ENCODE results near the gene USP47. TPM values are rescaled to one million over a fixed set of nuclear protein-coding genes. Genes with fewer than 3 reads are reported as not detected.

USP47 gene
- total RNA-seq, 2 experiments from 2014 or later, result 42.2 to 44.1 TPM

DNA sequence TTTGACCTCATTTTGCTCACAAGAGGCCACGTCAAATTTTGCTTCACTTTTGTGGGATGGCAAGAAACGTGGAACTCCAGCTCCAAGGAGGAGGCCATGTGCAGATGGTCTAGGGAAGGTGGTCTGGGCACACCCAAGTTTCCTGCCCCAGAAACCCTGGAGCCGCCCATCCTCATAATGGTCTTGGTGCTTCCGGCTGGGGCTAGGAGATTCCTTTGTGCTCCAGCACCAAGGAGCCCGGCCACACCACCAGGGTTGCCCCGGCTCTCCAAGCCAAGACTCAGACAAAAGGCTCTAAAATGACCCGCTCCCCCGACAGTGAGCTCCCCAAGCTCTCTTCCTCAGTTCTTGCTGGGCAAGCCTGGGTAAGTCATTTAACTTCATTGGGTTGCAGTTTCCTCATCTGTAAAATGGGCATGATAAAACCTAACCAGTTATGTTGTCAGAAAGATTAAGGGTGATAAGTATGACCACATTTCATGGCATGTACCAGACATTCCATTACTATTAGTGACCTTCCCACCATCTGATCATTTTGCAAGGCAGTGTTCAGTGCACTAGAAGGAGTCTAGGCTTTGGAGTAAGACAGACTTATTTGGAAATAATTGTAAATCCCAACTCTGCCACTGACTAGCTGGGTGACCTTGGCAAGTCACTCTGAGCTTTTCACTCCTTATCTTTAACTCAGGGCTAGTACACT is 143.4 kb downstream of the USP47 start:
- CTCF ChIA-PET (ENCODE audit: unreplicated experiment), result no interaction called here
- TF ChIP-seq, protein P1, sequence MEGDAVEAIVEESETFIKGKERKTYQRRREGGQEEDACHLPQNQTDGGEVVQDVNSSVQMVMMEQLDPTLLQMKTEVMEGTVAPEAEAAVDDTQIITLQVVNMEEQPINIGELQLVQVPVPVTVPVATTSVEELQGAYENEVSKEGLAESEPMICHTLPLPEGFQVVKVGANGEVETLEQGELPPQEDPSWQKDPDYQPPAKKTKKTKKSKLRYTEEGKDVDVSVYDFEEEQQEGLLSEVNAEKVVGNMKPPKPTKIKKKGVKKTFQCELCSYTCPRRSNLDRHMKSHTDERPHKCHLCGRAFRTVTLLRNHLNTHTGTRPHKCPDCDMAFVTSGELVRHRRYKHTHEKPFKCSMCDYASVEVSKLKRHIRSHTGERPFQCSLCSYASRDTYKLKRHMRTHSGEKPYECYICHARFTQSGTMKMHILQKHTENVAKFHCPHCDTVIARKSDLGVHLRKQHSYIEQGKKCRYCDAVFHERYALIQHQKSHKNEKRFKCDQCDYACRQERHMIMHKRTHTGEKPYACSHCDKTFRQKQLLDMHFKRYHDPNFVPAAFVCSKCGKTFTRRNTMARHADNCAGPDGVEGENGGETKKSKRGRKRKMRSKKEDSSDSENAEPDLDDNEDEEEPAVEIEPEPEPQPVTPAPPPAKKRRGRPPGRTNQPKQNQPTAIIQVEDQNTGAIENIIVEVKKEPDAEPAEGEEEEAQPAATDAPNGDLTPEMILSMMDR (conservative IDR thresholded peaks at IDR 0.05; ENCODE audit: low read length), result no peak
- no peak for TF ChIP-seq EZH2phosphoT487 (IDR thresholded peaks at IDR 0.05; ENCODE audit: borderline replicate concordance, low read depth, low read length)

DNA sequence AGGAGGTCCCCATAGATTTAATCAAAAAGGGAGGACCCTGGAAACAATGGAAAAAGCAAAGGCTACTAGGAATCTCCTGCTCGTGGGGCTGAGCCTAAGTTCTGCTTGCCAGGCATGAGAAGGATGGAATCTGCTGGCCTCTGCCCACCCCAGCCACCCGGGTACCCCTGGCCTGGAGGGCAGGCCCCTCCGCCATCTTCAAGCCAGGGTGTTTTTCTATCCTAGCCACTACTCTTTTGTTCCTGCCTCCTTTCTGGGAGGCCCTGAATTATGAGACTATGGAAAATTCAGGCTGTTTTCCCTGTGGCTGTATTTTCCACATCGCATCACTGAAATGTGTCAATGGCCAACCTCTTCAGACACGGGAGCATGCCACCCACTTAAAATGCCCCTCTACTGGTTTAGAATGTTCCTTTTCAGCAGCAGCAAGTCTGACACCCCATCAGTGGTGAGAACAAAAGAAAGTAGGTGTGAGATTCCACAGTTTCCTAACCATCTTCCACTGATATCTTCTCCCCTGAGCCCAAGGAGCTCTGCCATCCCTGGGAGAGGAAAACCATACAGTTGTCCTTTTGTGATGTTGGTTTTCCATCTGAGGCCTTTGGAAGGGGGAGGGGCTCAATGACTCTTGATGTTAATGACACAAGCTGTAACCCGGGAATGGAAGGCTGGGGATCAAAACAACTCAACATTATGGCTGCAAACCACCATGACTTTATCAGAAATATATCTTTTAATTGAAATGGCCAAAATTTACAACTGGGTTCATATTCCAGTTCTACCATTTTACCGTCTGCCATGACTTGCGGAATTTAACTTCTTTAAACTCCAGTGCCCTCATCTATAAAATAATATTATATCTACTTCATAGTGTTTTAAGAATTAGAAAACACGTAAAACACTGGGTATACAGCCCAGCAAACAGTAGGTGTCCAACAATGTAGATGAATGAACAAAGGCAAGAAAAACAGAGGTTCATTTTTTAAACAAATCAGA is 144.5 kb downstream of the USP47 start:
- Histone ChIP-seq H3K9me3 (ENCODE audit: low read length) (no peaks in the 10 kb centered on the region), H3K9me2 (ENCODE audit: insufficient read depth, low read length) (no peaks in the 10 kb centered on the region), H3K4me2 (ENCODE audit: low read length) (no peak overlapping the region), H3K36me3 (ENCODE audit: insufficient read depth, low read length) (no peaks in the 10 kb centered on the region), H3K27ac (ENCODE audit: low read depth, low read length, poor library complexity, severe bottlenecking) (no peak overlapping the region), H3K79me2 (ENCODE audit: insufficient read depth, low read depth, low read length) (no peaks in the 10 kb centered on the region), H3K4me1 (ENCODE audit: insufficient read depth, low read length, poor library complexity, severe bottlenecking) (no peaks in the 10 kb centered on the region), H2AFZ (ENCODE audit: low read length) (no peak overlapping the region), H3K4me3 (ENCODE audit: low read depth, low read length, poor library complexity, severe bottlenecking) (no peak overlapping the region), H4K20me1 (ENCODE audit: insufficient read depth, low read length) (no peaks in the 10 kb centered on the region)
- intact Hi-C loops (cut with micrococcal nuclease; ENCODE audit: unreplicated experiment), result no loop called here
- DNase-seq (ENCODE audit: low spot score), result no peak
- POLR2A ChIA-PET, result no interaction called here
- no TSS peak for BruUV-seq (replicated peaks)
- CTCF ChIA-PET (ENCODE audit: unreplicated experiment), result no interaction called here
- no peak for TF ChIP-seq EZH2phosphoT487 (IDR thresholded peaks at IDR 0.05; ENCODE audit: borderline replicate concordance, low read depth, low read length)
- TF ChIP-seq, protein P1 (conservative IDR thresholded peaks at IDR 0.05; ENCODE audit: low read length), result no peak

More for the DNA sequence above, 143.4 kb downstream of the USP47 start:
- Histone ChIP-seq H3K9me3 (ENCODE audit: low read length) (no peaks in the 10 kb centered on the region), H3K4me1 (ENCODE audit: insufficient read depth, low read length, poor library complexity, severe bottlenecking) (no peaks in the 10 kb centered on the region), H2AFZ (ENCODE audit: low read length) (no peak overlapping the region), H3K4me2 (ENCODE audit: low read length) (no peak overlapping the region), H3K79me2 (ENCODE audit: insufficient read depth, low read depth, low read length) (no peaks in the 10 kb centered on the region), H3K36me3 (ENCODE audit: insufficient read depth, low read length) (no peaks in the 10 kb centered on the region), H3K9me2 (ENCODE audit: insufficient read depth, low read length) (no peaks in the 10 kb centered on the region), H3K27ac (ENCODE audit: low read depth, low read length, poor library complexity, severe bottlenecking) (no peak overlapping the region), H3K4me3 (ENCODE audit: low read depth, low read length, poor library complexity, severe bottlenecking) (no peak overlapping the region), H4K20me1 (ENCODE audit: insufficient read depth, low read length) (no peaks in the 10 kb centered on the region)
- no TSS peak for BruUV-seq (replicated peaks)
- no peak for DNase-seq (ENCODE audit: low spot score)
- POLR2A ChIA-PET, result no interaction called here
- intact Hi-C loops (cut with micrococcal nuclease; ENCODE audit: unreplicated experiment), result no loop called here
